WTC11 (cell line): Measurements from ENCODE around the gene PSMF1.

ENCODE experiments used
- ELF4 ChIP-seq: sonication (generic); formaldehyde crosslinking; IDR thresholded peaks from 2 replicates; pipeline ENCODE4 v1.8.1; 2022; ENCODE audit warnings: low read depth, mild to moderate bottlenecking, moderate library complexity, missing genetic modification reagents
- FOXP1 ChIP-seq: sonication (generic); formaldehyde crosslinking; IDR thresholded peaks from 2 replicates; pipeline ENCODE4 v1.8.0; 2022; ENCODE audit warnings: missing genetic modification reagents, mild to moderate bottlenecking, moderate library complexity, borderline replicate concordance
- JUN ChIP-seq: sonication (generic); formaldehyde crosslinking; IDR thresholded peaks from 2 replicates; pipeline ENCODE4 v1.8.0; 2023; ENCODE audit warnings: mild to moderate bottlenecking, missing genetic modification reagents
- KAT7 ChIP-seq: sonication (generic); formaldehyde crosslinking; IDR thresholded peaks from 2 replicates; pipeline ENCODE4 v1.8.1; 2023; ENCODE audit warnings: missing genetic modification reagents, mild to moderate bottlenecking, borderline replicate concordance
- NFE2L1 ChIP-seq: sonication (generic); formaldehyde crosslinking; IDR thresholded peaks from 2 replicates; pipeline ENCODE4 v1.8.1; 2023; ENCODE audit warnings: missing genetic modification reagents
- RELA ChIP-seq: sonication (generic); formaldehyde crosslinking; IDR thresholded peaks from 2 replicates; pipeline ENCODE4 v1.8.1; 2022; ENCODE audit warnings: missing genetic modification reagents, mild to moderate bottlenecking, borderline replicate concordance
- TCF7 ChIP-seq: sonication (generic); formaldehyde crosslinking; IDR thresholded peaks from 2 replicates; pipeline ENCODE4 v1.8.0; 2022; ENCODE audit warnings: mild to moderate bottlenecking, low read depth, missing genetic modification reagents, moderate library complexity
- ZBTB21 ChIP-seq: sonication (generic); formaldehyde crosslinking; IDR thresholded peaks from 2 replicates; pipeline ENCODE4 v1.8.1; 2023; ENCODE audit warnings: mild to moderate bottlenecking, missing genetic modification reagents, borderline replicate concordance
- ZNF416 ChIP-seq: fragments of 250-450 bp; sonication (Bioruptor Pico); IDR thresholded peaks from 2 replicates; pipeline ENCODE4 v1.9.0; 2021; ENCODE audit warnings: mild to moderate bottlenecking, inconsistent platforms
- TF ChIP-seq, protein P1 (sequence below): sonication (generic); formaldehyde crosslinking; conservative IDR thresholded peaks from 2 replicates; pipeline ENCODE4 v1.8.1; 2022; ENCODE audit warnings: mild to moderate bottlenecking, missing genetic modification reagents
- TF ChIP-seq, protein P2 (sequence below): sonication (generic); formaldehyde crosslinking; IDR thresholded peaks from 2 replicates; pipeline ENCODE4 v1.8.1; 2023; ENCODE audit warnings: mild to moderate bottlenecking, missing genetic modification reagents, moderate library complexity
- TF ChIP-seq, protein P3 (sequence below): fragments of 200-600 bp; IDR thresholded peaks from 2 replicates; pipeline ENCODE4 v1.8.0; 2022; ENCODE audit warnings: antibody characterized with exemption

DNA sequence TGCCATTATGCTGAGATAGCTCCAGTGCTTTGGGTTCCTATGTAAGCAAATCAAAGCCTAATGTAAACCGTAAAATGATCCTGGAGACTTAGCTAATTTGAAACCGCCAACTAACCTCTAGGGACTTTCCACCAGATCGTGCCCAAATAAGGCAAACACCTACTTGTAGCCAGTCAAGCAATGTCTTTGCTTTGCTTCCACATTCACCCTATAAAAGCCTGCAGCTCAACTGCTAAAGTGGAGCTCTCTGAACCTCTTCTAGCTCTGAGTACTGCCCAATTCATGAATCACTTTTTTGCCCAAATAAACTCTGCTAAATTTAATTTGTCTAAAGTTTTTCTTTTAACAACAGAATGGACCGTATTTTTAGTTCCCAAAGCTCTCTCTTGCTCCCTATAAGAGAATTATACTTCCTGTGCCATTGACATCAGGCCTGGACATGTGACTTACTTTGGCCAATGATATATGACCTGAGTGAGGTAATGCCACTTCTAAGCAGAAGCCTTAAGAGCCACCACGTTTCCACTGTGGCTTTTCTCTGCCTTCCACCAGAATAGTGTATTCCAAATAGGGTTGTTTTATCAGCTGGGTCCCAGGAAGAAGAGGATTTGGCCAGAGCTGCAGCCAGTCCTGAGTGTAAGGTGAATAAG, 34.8 kb upstream of the PSMF1 start:
- TF ChIP-seq, protein P1, sequence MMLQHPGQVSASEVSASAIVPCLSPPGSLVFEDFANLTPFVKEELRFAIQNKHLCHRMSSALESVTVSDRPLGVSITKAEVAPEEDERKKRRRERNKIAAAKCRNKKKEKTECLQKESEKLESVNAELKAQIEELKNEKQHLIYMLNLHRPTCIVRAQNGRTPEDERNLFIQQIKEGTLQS: no peak
- TF ChIP-seq ZBTB21 (CRISPR knock-in tag) (no peak), NFE2L1 (CRISPR knock-in tag) (no peak), ELF4 (CRISPR knock-in tag) (no peak), JUN (no peak), ZNF416 (CRISPR knock-in tag) (no peak), FOXP1 (no peak), TCF7 (CRISPR knock-in tag) (no peak), KAT7 (CRISPR knock-in tag) (no peak), RELA (CRISPR knock-in tag) (no peak)
- TF ChIP-seq, protein P2, sequence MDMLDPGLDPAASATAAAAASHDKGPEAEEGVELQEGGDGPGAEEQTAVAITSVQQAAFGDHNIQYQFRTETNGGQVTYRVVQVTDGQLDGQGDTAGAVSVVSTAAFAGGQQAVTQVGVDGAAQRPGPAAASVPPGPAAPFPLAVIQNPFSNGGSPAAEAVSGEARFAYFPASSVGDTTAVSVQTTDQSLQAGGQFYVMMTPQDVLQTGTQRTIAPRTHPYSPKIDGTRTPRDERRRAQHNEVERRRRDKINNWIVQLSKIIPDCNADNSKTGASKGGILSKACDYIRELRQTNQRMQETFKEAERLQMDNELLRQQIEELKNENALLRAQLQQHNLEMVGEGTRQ: no peak
- TF ChIP-seq, protein P3, sequence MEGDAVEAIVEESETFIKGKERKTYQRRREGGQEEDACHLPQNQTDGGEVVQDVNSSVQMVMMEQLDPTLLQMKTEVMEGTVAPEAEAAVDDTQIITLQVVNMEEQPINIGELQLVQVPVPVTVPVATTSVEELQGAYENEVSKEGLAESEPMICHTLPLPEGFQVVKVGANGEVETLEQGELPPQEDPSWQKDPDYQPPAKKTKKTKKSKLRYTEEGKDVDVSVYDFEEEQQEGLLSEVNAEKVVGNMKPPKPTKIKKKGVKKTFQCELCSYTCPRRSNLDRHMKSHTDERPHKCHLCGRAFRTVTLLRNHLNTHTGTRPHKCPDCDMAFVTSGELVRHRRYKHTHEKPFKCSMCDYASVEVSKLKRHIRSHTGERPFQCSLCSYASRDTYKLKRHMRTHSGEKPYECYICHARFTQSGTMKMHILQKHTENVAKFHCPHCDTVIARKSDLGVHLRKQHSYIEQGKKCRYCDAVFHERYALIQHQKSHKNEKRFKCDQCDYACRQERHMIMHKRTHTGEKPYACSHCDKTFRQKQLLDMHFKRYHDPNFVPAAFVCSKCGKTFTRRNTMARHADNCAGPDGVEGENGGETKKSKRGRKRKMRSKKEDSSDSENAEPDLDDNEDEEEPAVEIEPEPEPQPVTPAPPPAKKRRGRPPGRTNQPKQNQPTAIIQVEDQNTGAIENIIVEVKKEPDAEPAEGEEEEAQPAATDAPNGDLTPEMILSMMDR: no peak
